GM12878 (cell line): ENCODE results near the gene OR5AR1. TPM values are rescaled to one million over a fixed set of nuclear protein-coding genes. Genes with fewer than 3 reads are reported as not detected.
A peak's percentile ranks its signal among the peaks of the same experiment; 100 is the strongest.

Experiments
- ATAC-seq: fragments of 200-7000 bp; cut with Tn5 transposase; 3 replicates; pipeline ENCODE4 v1.9.1; 2020; ENCODE audit warnings: mild to moderate bottlenecking, moderate library complexity
- BruUV-seq: library from RNA; stranded (reverse); fragments of 400-500 nt; replicated peaks from 2 replicates; lab custom pipeline; 2021; lab: Mats Ljungman, UMichigan
- CTCF ChIA-PET: fragments of 300-600 bp; sonication (Branson Sonifier 250); formaldehyde crosslinking; extraction: SDS; loops from one replicate; lab custom pipeline; 2021; ENCODE audit warnings: inconsistent platforms; lab: Yijun Ruan, JAX
- POLR2A ChIA-PET: fragments of 350-600 bp; formaldehyde crosslinking; extraction: SDS; loops from one replicate; lab custom pipeline; 2021; ENCODE audit warnings: inconsistent platforms; lab: Charles Lee
- RAD21 ChIA-PET: fragments of 300-600 bp; sonication (Branson Sonifier 250); formaldehyde crosslinking; loops from one replicate; lab custom pipeline; 2023; ENCODE audit warnings: antibody characterized with exemption; ENCODE audit not compliant: unreplicated experiment; lab: Charles Lee
- SMC1A ChIA-PET: fragments of 300-600 bp; sonication (Branson Sonifier 250); formaldehyde crosslinking; loops from one replicate; lab custom pipeline; 2023; ENCODE audit not compliant: unreplicated experiment, uncharacterized antibody; lab: Charles Lee
- DNase-seq: peaks from one replicate; pipeline ENCODE4 v3.0.0-alpha.2; 2011; ENCODE audit warnings: low read depth, low spot score
- FAIRE-seq: peaks from 3 replicates; lab custom pipeline; 2011; peaks lifted over from hg19 to GRCh38; lab: Jason Lieb, UNC
- H2AFZ ChIP-seq: 2 replicates; pipeline ENCODE4 v1.6.0; 2011; ENCODE audit warnings: low read depth, low read length, control low read depth; ENCODE audit not compliant: control insufficient read depth
- H3K27ac ChIP-seq: 2 replicates; pipeline ENCODE4 v1.5.1; 2011; ENCODE audit warnings: control low read depth; ENCODE audit not compliant: control insufficient read depth, insufficient read depth
- H3K27me3 ChIP-seq, 2 experiments: replicated peaks in 1 of 2; 2 replicates each; pipeline versions ENCODE4 v1.6.0 to v1.6.1; 2011; ENCODE audit warnings: low read length in 1 of 2; ENCODE audit not compliant: control insufficient read depth in 2 of 2, insufficient read depth in 2 of 2
- H3K36me3 ChIP-seq, 2 experiments: 2 replicates each; pipeline ENCODE4 v1.5.1; 2011; ENCODE audit warnings: low read length in 1 of 2; ENCODE audit not compliant: control insufficient read depth in 2 of 2, insufficient read depth in 2 of 2
- H3K4me1 ChIP-seq: 2 replicates; pipeline ENCODE4 v1.6.1; 2011; ENCODE audit warnings: mild to moderate bottlenecking, low read length, moderate library complexity, mixed read lengths; ENCODE audit not compliant: control insufficient read depth, insufficient read depth
- H3K4me2 ChIP-seq: 2 replicates; pipeline ENCODE4 v1.6.0; 2011; ENCODE audit warnings: control low read depth; ENCODE audit not compliant: control insufficient read depth, insufficient read depth
- H3K4me3 ChIP-seq: fragments of 200-600 bp; sonication (generic); 2 replicates; pipeline ENCODE4 v1.5.1; 2016
- H3K79me2 ChIP-seq: 2 replicates; pipeline ENCODE4 v1.6.0; 2011; ENCODE audit warnings: low read length; ENCODE audit not compliant: control insufficient read depth, insufficient read depth
- H3K9ac ChIP-seq: 2 replicates; pipeline ENCODE4 v1.8.0; 2011; ENCODE audit warnings: low read length, control low read depth, mixed read lengths; ENCODE audit not compliant: control insufficient read depth, insufficient read depth
- H3K9me3 ChIP-seq: replicated peaks from 3 replicates; pipeline ENCODE4 v1.5.1; 2011; ENCODE audit warnings: mild to moderate bottlenecking, low read length; ENCODE audit not compliant: control insufficient read depth, insufficient read depth
- H4K20me1 ChIP-seq: 2 replicates; pipeline ENCODE4 v1.6.0; 2011; ENCODE audit not compliant: control insufficient read depth, insufficient read depth
- ATF7 ChIP-seq: fragments of 450-650 bp; IDR thresholded peaks from 2 replicates; pipeline ENCODE4 v1.6.1; 2016; ENCODE audit warnings: low read depth, mild to moderate bottlenecking
- CHD2 ChIP-seq: IDR thresholded peaks from 2 replicates; pipeline ENCODE4 v1.6.1; 2011; ENCODE audit warnings: low read depth, low read length, improper control_type of control experiment, borderline replicate concordance
- EZH2 ChIP-seq: IDR thresholded peaks from 2 replicates; pipeline ENCODE4 v1.6.1; 2012; ENCODE audit warnings: low read depth, mild to moderate bottlenecking, control low read depth, inconsistent platforms, low read length, borderline replicate concordance; ENCODE audit not compliant: control insufficient read depth
- KAT2A ChIP-seq: conservative IDR thresholded peaks from 2 replicates; pipeline ENCODE4 v1.6.1; 2011; ENCODE audit warnings: low read depth, low read length; ENCODE audit not compliant: control insufficient read depth
- MYB ChIP-seq: fragments of 150-350 bp; IDR thresholded peaks from 2 replicates; pipeline ENCODE4 v1.6.1; 2014; ENCODE audit warnings: mild to moderate bottlenecking, low read depth, low read length, borderline replicate concordance
- PAX8 ChIP-seq: fragments of 450-650 bp; IDR thresholded peaks from 2 replicates; pipeline ENCODE4 v1.6.1; 2017; ENCODE audit warnings: mild to moderate bottlenecking, moderate library complexity
- POLR2AphosphoS2 ChIP-seq: IDR thresholded peaks from 2 replicates; pipeline ENCODE4 v1.6.1; 2011; ENCODE audit warnings: low read depth, mild to moderate bottlenecking, low read length, improper control_type of control experiment, moderate library complexity
- POU2F2 ChIP-seq: IDR thresholded peaks from 3 replicates; pipeline ENCODE4 v1.6.1; 2011; ENCODE audit warnings: low read depth, mild to moderate bottlenecking, low read length, borderline replicate concordance
- RB1 ChIP-seq: fragments of 450-650 bp; formaldehyde crosslinking; IDR thresholded peaks from 2 replicates; pipeline ENCODE4 v1.6.1; 2017; ENCODE audit warnings: mild to moderate bottlenecking, borderline replicate concordance
- SIN3A ChIP-seq: IDR thresholded peaks from 2 replicates; pipeline ENCODE4 v1.6.1; 2012; ENCODE audit warnings: low read depth, low read length, improper control_type of control experiment
- SPI1 ChIP-seq: IDR thresholded peaks from 2 replicates; pipeline ENCODE4 v1.6.1; 2011; ENCODE audit warnings: low read depth, mild to moderate bottlenecking, low read length, moderate library complexity, borderline replicate concordance; ENCODE audit not compliant: insufficient read depth
- STAT1 ChIP-seq: fragments of 450-650 bp; conservative IDR thresholded peaks from 2 replicates; pipeline ENCODE4 v1.6.1; 2014; ENCODE audit warnings: antibody characterized with exemption, mild to moderate bottlenecking
- STAT3 ChIP-seq: IDR thresholded peaks from 2 replicates; pipeline ENCODE4 v1.6.1; 2011; ENCODE audit warnings: low read depth, low read length, improper control_type of control experiment
- TAF1 ChIP-seq: IDR thresholded peaks from 2 replicates; pipeline ENCODE4 v1.6.1; 2011; ENCODE audit warnings: mild to moderate bottlenecking, low read depth, low read length, borderline replicate concordance
- TBL1XR1 ChIP-seq: IDR thresholded peaks from 2 replicates; pipeline ENCODE4 v1.6.1; 2012; ENCODE audit warnings: low read depth, low read length, improper control_type of control experiment
- ZNF622 ChIP-seq: fragments of 450-650 bp; IDR thresholded peaks from 2 replicates; pipeline ENCODE4 v1.6.1; 2017; ENCODE audit warnings: mild to moderate bottlenecking, inconsistent platforms
- WGBS: methylation state at CpG from one replicate; pipeline ENCODE4 v1.1.6; 2016; ENCODE audit warnings: low lambda C conversion rate; ENCODE audit not compliant: insufficient replicate concordance, insufficient coverage; ENCODE audit errors: missing lambda C conversion rate; 5-methylcytosine and 5-hydroxymethylcytosine counted together
- in situ Hi-C: fragments of 300-500 bp; cut with MboI; formaldehyde crosslinking; loops from 9 replicates; pipeline ENCODE4 v1.14.3; 2018; ENCODE audit warnings: mixed read lengths
- intact Hi-C: fragments of 100-400 bp; cut with micrococcal nuclease; formaldehyde crosslinking; loops from one replicate; pipeline ENCODE4 v1.14.2; 2022; ENCODE audit not compliant: unreplicated experiment
- polyA plus RNA-seq, 11 experiments: library from polyadenylated mRNA; depleted of rRNA in 4 of 11; unstranded in 6 of 11; stranded (reverse) in 5 of 11; fragments of >200 nt; fragmentation: Nextera tagmentation in 4 of 11; fragmentation: Illumina TruSeq in 1 of 11; extraction: Ambion mirVana in 4 of 11; extraction: Trizol in 1 of 11; gene quantifications; 1 replicate in 1 of 11; 2 replicates in 10 of 11; pipeline versions ENCODE4 v1.2.1 to v1.2.3, GENCODE V29; 2011 to 2016; ENCODE audit warnings: inconsistent platforms in 2 of 11, missing spikeins in 2 of 11, low read depth in 1 of 11
- total RNA-seq, 4 experiments: library from RNA; depleted of rRNA in 3 of 4; stranded (reverse); fragments of >200 nt in 3 of 4; fragmentation: Illumina TruSeq in 1 of 4; extraction: Trizol in 1 of 4; gene quantifications; 2 replicates each; pipeline versions ENCODE4 v1.2.1 to v1.2.3, GENCODE V29; 2013 to 2021
- TF ChIP-seq, protein P1 (sequence below): IDR thresholded peaks from 2 replicates; pipeline ENCODE4 v1.6.1; 2012; ENCODE audit warnings: improper control_type of control experiment, low read depth, low read length; ENCODE audit not compliant: insufficient replicate concordance
- TF ChIP-seq, protein P2 (sequence below): fragments of 450-650 bp; IDR thresholded peaks from 2 replicates; pipeline ENCODE4 v1.6.1; 2018; ENCODE audit warnings: mild to moderate bottlenecking, low read depth, moderate library complexity; ENCODE audit not compliant: partially characterized antibody

The OR5AR1 gene
- total and polyA plus RNA-seq, 10 of the 15 experiments (the other 5 are each of a cell fraction or from before 2014, with no cell fraction given), result not detected

DNA sequence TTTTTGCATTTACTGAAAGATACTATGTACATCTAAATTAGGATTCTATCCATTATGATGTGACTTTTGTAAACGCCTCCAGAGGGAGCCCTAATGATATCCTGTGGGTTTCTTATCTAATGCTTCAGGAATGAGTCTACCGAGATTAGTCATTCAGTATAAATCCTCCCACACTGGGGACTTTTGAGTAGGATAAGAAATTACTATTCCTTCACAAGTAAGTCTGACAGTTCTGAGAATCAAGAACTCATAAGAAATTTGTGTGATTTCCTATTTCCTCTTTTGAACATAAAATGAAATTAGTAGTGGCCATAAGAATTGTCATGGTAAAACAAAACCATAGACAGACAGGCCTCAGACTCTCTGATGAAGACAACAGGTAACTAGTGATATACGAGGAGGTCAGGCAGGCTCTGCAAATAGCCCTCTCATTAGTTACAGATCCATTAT is 38.8 kb upstream of the OR5AR1 start:
- Histone ChIP-seq H3K27ac (no peak overlapping the region), H3K4me3 (no peak overlapping the region), H3K36me3 (no peaks in the 10 kb centered on the region), H3K4me1 (no peaks in the 10 kb centered on the region), H4K20me1 (no peaks in the 10 kb centered on the region), H3K79me2 (no peaks in the 10 kb centered on the region), H2AFZ (no peak overlapping the region), H3K9ac (no peak overlapping the region), H3K9me3 (no peaks in the 10 kb centered on the region), H3K27me3 (no peaks in the 10 kb centered on the region), H3K4me2 (no peak overlapping the region)
- in situ Hi-C loops (no loop called here), intact Hi-C loops (loop anchor here (1.0 to 10.0 kb wide), 3 partner anchors 159 to 682 kb away; no protein-coding TSS in a partner anchor)
- ATAC-seq (peak; percentile 86), FAIRE-seq (no peak), DNase-seq (peak; percentile 30)
- POLR2A ChIA-PET, result no interaction called here
- CTCF ChIA-PET, result interaction anchor here (2.7 kb wide), 1 partner anchor 158 kb away, joined by 20 read pairs; no protein-coding TSS in a partner anchor
- RAD21 ChIA-PET, result interaction anchor here (3.1 kb wide), 1 partner anchor 158 kb away, joined by 16 read pairs; no protein-coding TSS in a partner anchor
- SMC1A ChIA-PET, result interaction anchor here (0.9 to 1.0 kb wide), 2 partner anchors 19 to 188 kb away, joined by 3 to 5 read pairs; no protein-coding TSS in a partner anchor
- 4% methylated on average over 3 of the region's 3 CpGs for WGBS
- no TSS peak for BruUV-seq
- TF ChIP-seq STAT1 (no peak), SIN3A (no peak), POLR2AphosphoS2 (no peak), ATF7 (peak; percentile 56), STAT3 (no peak), EZH2 (no peak), KAT2A (no peak), RB1 (no peak), CHD2 (no peak), ZNF622 (no peak), PAX8 (no peak), POU2F2 (no peak), TBL1XR1 (no peak), MYB (no peak), SPI1 (peak; percentile 47; the same call in 1 of the 2 replicates), TAF1 (no peak)
- TF ChIP-seq, protein P1, sequence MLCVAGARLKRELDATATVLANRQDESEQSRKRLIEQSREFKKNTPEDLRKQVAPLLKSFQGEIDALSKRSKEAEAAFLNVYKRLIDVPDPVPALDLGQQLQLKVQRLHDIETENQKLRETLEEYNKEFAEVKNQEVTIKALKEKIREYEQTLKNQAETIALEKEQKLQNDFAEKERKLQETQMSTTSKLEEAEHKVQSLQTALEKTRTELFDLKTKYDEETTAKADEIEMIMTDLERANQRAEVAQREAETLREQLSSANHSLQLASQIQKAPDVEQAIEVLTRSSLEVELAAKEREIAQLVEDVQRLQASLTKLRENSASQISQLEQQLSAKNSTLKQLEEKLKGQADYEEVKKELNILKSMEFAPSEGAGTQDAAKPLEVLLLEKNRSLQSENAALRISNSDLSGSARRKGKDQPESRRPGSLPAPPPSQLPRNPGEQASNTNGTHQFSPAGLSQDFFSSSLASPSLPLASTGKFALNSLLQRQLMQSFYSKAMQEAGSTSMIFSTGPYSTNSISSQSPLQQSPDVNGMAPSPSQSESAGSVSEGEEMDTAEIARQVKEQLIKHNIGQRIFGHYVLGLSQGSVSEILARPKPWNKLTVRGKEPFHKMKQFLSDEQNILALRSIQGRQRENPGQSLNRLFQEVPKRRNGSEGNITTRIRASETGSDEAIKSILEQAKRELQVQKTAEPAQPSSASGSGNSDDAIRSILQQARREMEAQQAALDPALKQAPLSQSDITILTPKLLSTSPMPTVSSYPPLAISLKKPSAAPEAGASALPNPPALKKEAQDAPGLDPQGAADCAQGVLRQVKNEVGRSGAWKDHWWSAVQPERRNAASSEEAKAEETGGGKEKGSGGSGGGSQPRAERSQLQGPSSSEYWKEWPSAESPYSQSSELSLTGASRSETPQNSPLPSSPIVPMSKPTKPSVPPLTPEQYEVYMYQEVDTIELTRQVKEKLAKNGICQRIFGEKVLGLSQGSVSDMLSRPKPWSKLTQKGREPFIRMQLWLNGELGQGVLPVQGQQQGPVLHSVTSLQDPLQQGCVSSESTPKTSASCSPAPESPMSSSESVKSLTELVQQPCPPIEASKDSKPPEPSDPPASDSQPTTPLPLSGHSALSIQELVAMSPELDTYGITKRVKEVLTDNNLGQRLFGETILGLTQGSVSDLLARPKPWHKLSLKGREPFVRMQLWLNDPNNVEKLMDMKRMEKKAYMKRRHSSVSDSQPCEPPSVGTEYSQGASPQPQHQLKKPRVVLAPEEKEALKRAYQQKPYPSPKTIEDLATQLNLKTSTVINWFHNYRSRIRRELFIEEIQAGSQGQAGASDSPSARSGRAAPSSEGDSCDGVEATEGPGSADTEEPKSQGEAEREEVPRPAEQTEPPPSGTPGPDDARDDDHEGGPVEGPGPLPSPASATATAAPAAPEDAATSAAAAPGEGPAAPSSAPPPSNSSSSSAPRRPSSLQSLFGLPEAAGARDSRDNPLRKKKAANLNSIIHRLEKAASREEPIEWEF, result no peak
- TF ChIP-seq, protein P2, sequence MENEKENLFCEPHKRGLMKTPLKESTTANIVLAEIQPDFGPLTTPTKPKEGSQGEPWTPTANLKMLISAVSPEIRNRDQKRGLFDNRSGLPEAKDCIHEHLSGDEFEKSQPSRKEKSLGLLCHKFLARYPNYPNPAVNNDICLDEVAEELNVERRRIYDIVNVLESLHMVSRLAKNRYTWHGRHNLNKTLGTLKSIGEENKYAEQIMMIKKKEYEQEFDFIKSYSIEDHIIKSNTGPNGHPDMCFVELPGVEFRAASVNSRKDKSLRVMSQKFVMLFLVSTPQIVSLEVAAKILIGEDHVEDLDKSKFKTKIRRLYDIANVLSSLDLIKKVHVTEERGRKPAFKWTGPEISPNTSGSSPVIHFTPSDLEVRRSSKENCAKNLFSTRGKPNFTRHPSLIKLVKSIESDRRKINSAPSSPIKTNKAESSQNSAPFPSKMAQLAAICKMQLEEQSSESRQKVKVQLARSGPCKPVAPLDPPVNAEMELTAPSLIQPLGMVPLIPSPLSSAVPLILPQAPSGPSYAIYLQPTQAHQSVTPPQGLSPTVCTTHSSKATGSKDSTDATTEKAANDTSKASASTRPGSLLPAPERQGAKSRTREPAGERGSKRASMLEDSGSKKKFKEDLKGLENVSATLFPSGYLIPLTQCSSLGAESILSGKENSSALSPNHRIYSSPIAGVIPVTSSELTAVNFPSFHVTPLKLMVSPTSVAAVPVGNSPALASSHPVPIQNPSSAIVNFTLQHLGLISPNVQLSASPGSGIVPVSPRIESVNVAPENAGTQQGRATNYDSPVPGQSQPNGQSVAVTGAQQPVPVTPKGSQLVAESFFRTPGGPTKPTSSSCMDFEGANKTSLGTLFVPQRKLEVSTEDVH, result no peak
